ENCODE results near the gene PRDM16.

DNA sequence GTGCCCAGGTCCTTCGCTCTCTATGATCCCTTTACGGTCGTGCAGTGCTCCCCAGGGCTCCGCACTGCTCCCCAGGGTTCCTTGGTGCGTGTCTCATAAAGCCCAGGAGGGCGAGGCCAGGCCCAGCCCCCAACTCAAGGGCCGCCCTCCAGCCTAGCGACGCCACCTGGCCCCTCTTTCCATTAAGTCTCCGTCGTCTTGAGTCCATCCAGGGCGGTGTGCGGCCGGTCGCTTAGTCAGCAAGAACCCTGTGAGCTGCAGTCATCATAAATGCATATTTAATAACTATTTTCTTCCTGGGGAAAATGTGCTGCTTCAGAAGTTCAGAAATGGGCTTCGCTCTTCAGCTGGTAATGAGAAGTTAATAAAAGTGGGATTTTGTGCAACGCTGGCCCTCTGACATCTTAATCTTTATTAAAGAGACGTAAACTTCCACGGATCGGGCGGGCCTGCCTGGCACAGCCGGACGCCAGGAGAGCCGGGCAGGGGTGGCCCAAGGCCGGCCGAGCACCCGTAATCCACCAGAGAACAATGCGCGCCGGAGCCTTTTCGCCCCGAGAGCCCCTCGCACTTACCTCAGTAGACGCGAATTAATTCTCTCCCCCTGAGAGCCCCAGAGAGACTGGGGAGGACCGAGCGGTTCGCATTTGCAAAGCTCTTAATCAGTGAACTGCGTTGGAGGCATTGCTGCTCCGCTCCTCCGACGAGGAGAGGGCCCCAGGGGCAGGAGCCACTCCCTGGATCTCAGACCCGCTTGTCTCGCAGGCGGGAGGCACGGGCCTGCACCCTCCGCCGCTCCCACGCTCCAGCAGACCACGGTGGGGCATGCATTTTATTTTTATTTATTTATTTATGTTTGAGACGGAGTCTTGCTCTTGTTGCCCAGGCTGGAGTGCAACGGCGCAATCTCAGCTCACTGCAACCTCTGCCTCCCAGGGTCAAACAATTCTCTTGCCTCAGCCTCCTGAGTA is 197.1 kb downstream of the PRDM16 start:
- TF ChIP-seq, protein P1, sequence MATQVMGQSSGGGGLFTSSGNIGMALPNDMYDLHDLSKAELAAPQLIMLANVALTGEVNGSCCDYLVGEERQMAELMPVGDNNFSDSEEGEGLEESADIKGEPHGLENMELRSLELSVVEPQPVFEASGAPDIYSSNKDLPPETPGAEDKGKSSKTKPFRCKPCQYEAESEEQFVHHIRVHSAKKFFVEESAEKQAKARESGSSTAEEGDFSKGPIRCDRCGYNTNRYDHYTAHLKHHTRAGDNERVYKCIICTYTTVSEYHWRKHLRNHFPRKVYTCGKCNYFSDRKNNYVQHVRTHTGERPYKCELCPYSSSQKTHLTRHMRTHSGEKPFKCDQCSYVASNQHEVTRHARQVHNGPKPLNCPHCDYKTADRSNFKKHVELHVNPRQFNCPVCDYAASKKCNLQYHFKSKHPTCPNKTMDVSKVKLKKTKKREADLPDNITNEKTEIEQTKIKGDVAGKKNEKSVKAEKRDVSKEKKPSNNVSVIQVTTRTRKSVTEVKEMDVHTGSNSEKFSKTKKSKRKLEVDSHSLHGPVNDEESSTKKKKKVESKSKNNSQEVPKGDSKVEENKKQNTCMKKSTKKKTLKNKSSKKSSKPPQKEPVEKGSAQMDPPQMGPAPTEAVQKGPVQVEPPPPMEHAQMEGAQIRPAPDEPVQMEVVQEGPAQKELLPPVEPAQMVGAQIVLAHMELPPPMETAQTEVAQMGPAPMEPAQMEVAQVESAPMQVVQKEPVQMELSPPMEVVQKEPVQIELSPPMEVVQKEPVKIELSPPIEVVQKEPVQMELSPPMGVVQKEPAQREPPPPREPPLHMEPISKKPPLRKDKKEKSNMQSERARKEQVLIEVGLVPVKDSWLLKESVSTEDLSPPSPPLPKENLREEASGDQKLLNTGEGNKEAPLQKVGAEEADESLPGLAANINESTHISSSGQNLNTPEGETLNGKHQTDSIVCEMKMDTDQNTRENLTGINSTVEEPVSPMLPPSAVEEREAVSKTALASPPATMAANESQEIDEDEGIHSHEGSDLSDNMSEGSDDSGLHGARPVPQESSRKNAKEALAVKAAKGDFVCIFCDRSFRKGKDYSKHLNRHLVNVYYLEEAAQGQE (IDR thresholded peaks at IDR 0.05), result no peak
- TF ChIP-seq, protein P2, sequence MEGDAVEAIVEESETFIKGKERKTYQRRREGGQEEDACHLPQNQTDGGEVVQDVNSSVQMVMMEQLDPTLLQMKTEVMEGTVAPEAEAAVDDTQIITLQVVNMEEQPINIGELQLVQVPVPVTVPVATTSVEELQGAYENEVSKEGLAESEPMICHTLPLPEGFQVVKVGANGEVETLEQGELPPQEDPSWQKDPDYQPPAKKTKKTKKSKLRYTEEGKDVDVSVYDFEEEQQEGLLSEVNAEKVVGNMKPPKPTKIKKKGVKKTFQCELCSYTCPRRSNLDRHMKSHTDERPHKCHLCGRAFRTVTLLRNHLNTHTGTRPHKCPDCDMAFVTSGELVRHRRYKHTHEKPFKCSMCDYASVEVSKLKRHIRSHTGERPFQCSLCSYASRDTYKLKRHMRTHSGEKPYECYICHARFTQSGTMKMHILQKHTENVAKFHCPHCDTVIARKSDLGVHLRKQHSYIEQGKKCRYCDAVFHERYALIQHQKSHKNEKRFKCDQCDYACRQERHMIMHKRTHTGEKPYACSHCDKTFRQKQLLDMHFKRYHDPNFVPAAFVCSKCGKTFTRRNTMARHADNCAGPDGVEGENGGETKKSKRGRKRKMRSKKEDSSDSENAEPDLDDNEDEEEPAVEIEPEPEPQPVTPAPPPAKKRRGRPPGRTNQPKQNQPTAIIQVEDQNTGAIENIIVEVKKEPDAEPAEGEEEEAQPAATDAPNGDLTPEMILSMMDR (IDR thresholded peaks at IDR 0.05; ENCODE audit: low read depth, low read length, missing input control), result no peak
- TF ChIP-seq HNF4G (IDR thresholded peaks at IDR 0.05) (no peak), JUND (IDR thresholded peaks at IDR 0.05) (no peak), TAF1 (conservative IDR thresholded peaks at IDR 0.05) (no peak), EGR1 (IDR thresholded peaks at IDR 0.05; ENCODE audit: low read depth in 2 of 2) (no peak), YY1 (IDR thresholded peaks at IDR 0.05) (no peak), GABPA (IDR thresholded peaks at IDR 0.05 in 1 of 2, conservative IDR thresholded peaks at IDR 0.05 in 1 of 2) (no peak), FOXA2 (IDR thresholded peaks at IDR 0.05) (no peak)
- TF ChIP-seq, protein P3, sequence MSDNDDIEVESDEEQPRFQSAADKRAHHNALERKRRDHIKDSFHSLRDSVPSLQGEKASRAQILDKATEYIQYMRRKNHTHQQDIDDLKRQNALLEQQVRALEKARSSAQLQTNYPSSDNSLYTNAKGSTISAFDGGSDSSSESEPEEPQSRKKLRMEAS (IDR thresholded peaks at IDR 0.05), result no peak
- TF ChIP-seq, protein P4, sequence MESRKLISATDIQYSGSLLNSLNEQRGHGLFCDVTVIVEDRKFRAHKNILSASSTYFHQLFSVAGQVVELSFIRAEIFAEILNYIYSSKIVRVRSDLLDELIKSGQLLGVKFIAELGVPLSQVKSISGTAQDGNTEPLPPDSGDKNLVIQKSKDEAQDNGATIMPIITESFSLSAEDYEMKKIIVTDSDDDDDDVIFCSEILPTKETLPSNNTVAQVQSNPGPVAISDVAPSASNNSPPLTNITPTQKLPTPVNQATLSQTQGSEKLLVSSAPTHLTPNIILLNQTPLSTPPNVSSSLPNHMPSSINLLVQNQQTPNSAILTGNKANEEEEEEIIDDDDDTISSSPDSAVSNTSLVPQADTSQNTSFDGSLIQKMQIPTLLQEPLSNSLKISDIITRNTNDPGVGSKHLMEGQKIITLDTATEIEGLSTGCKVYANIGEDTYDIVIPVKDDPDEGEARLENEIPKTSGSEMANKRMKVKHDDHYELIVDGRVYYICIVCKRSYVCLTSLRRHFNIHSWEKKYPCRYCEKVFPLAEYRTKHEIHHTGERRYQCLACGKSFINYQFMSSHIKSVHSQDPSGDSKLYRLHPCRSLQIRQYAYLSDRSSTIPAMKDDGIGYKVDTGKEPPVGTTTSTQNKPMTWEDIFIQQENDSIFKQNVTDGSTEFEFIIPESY (IDR thresholded peaks at IDR 0.05), result no peak
